K562 (cell line): ENCODE data around the gene SUPT7L.

ENCODE experiments used
- BRF2 ChIP-seq: IDR thresholded peaks from 3 replicates; pipeline ENCODE4 v1.6.1; 2011; ENCODE audit warnings: borderline replicate concordance, mild to moderate bottlenecking; ENCODE audit not compliant: insufficient read length, insufficient read depth
- EP300 ChIP-seq: IDR thresholded peaks from 2 replicates; pipeline ENCODE4 v1.6.1; 2012; ENCODE audit warnings: low read length, improper control_type of control experiment
- EZH2 ChIP-seq: IDR thresholded peaks from 2 replicates; pipeline ENCODE4 v1.6.1; 2012; ENCODE audit warnings: low read depth, mild to moderate bottlenecking, inconsistent platforms, low read length, borderline replicate concordance
- FOSL1 ChIP-seq: fragments of 200-800 bp; sonication (Bioruptor generic); conservative IDR thresholded peaks from 2 replicates; pipeline ENCODE4 v1.6.1; 2016; ENCODE audit warnings: missing genetic modification characterization, missing compliant biosample characterization
- KAT8 ChIP-seq: fragments of 450-650 bp; IDR thresholded peaks from 2 replicates; pipeline ENCODE4 v1.6.1; 2016; ENCODE audit warnings: low read depth, mild to moderate bottlenecking
- NR3C1 ChIP-seq: sonication (generic); formaldehyde crosslinking; IDR thresholded peaks from 2 replicates; pipeline ENCODE4 v1.8.1; 2022; ENCODE audit warnings: missing genetic modification reagents
- POLR2A ChIP-seq: fragments of 450-650 bp; conservative IDR thresholded peaks from 2 replicates; pipeline ENCODE4 v1.6.1; 2016
- SMC3 ChIP-seq: conservative IDR thresholded peaks from 2 replicates; pipeline ENCODE4 v1.6.1; 2011; ENCODE audit warnings: low read depth, low read length, improper control_type of control experiment; ENCODE audit not compliant: insufficient read depth
- YY1 ChIP-seq, 3 experiments: IDR thresholded peaks; 2 replicates each; pipeline ENCODE4 v1.6.1; 2011; ENCODE audit warnings: low read length in 2 of 3, mild to moderate bottlenecking in 2 of 3, moderate library complexity in 2 of 3, borderline replicate concordance in 1 of 3, control low read depth in 1 of 3, low read depth in 1 of 3; ENCODE audit not compliant: insufficient read depth in 3 of 3, insufficient replicate concordance in 2 of 3, control insufficient read depth in 1 of 3, insufficient read length in 1 of 3; ENCODE audit errors: extremely low read depth in 1 of 3
- TF ChIP-seq, protein P1 (sequence below): conservative IDR thresholded peaks from 2 replicates; pipeline ENCODE4 v1.6.1; 2011; ENCODE audit warnings: low read depth, mild to moderate bottlenecking, low read length; ENCODE audit not compliant: control insufficient read depth
- TF ChIP-seq, protein P2 (sequence below), 3 experiments: IDR thresholded peaks in 2 of 3; conservative IDR thresholded peaks in 1 of 3; 2 replicates each; pipeline ENCODE4 v1.5.1; 2011 to 2012; ENCODE audit warnings: low read length in 3 of 3, mild to moderate bottlenecking in 3 of 3, control low read depth in 2 of 3, improper control_type of control experiment in 1 of 3, inconsistent platforms in 1 of 3, low read depth in 1 of 3, mixed read lengths in 1 of 3, moderate library complexity in 1 of 3; ENCODE audit not compliant: insufficient read depth in 2 of 3
- TF ChIP-seq, protein P3 (sequence below), 2 experiments: fragments of 450-650 bp; IDR thresholded peaks; 2 replicates each; pipeline ENCODE4 v1.6.1; 2016; ENCODE audit warnings: mild to moderate bottlenecking in 2 of 2, borderline replicate concordance in 1 of 2, low read depth in 1 of 2, moderate library complexity in 1 of 2
- TF ChIP-seq, protein P4 (sequence below), 2 experiments: fragments of 450-650 bp; IDR thresholded peaks; 2 replicates each; pipeline ENCODE4 v1.6.1; 2016

DNA sequence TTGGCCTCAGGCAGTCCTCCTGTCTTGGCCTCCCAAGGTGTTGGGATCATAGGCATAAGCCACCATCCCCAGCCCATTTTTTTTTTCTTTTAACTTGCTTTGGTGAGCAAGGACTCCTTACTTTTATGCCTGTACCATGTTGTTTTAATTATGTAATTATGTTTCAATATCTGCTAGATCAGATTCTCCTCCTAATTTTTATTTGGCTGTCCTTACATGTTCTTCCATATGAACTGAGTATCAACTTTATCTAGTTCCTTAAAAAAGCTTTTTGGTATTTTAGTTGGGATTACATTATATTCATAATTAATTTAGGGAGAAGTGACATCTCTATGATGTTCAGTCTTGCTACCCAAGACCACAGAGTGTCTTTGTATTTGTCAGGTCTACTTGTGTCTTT is 18.2 kb downstream of the SUPT7L start:
- TF ChIP-seq, protein P1, sequence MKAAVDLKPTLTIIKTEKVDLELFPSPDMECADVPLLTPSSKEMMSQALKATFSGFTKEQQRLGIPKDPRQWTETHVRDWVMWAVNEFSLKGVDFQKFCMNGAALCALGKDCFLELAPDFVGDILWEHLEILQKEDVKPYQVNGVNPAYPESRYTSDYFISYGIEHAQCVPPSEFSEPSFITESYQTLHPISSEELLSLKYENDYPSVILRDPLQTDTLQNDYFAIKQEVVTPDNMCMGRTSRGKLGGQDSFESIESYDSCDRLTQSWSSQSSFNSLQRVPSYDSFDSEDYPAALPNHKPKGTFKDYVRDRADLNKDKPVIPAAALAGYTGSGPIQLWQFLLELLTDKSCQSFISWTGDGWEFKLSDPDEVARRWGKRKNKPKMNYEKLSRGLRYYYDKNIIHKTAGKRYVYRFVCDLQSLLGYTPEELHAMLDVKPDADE, result no peak
- TF ChIP-seq EZH2 (no peak), EP300 (no peak), POLR2A (no peak), SMC3 (no peak), FOSL1 (tag) (no peak), YY1 (IDR thresholded peaks at IDR 0.05; ENCODE audit: borderline replicate concordance in 1 of 3, control insufficient read depth in 1 of 3, extremely low read depth in 1 of 3, insufficient read depth in 3 of 3, insufficient read length in 1 of 3, insufficient replicate concordance in 2 of 3, low read depth in 1 of 3, low read length in 2 of 3) (no peak), KAT8 (no peak), NR3C1 (CRISPR knock-in tag) (no peak), BRF2 (no peak)
- TF ChIP-seq, protein P2, sequence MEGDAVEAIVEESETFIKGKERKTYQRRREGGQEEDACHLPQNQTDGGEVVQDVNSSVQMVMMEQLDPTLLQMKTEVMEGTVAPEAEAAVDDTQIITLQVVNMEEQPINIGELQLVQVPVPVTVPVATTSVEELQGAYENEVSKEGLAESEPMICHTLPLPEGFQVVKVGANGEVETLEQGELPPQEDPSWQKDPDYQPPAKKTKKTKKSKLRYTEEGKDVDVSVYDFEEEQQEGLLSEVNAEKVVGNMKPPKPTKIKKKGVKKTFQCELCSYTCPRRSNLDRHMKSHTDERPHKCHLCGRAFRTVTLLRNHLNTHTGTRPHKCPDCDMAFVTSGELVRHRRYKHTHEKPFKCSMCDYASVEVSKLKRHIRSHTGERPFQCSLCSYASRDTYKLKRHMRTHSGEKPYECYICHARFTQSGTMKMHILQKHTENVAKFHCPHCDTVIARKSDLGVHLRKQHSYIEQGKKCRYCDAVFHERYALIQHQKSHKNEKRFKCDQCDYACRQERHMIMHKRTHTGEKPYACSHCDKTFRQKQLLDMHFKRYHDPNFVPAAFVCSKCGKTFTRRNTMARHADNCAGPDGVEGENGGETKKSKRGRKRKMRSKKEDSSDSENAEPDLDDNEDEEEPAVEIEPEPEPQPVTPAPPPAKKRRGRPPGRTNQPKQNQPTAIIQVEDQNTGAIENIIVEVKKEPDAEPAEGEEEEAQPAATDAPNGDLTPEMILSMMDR (IDR thresholded peaks at IDR 0.05 in 2 of 3, conservative IDR thresholded peaks at IDR 0.05 in 1 of 3; ENCODE audit: insufficient read depth in 2 of 3, low read depth in 1 of 3, low read length in 3 of 3), result no peak
- TF ChIP-seq, protein P3, sequence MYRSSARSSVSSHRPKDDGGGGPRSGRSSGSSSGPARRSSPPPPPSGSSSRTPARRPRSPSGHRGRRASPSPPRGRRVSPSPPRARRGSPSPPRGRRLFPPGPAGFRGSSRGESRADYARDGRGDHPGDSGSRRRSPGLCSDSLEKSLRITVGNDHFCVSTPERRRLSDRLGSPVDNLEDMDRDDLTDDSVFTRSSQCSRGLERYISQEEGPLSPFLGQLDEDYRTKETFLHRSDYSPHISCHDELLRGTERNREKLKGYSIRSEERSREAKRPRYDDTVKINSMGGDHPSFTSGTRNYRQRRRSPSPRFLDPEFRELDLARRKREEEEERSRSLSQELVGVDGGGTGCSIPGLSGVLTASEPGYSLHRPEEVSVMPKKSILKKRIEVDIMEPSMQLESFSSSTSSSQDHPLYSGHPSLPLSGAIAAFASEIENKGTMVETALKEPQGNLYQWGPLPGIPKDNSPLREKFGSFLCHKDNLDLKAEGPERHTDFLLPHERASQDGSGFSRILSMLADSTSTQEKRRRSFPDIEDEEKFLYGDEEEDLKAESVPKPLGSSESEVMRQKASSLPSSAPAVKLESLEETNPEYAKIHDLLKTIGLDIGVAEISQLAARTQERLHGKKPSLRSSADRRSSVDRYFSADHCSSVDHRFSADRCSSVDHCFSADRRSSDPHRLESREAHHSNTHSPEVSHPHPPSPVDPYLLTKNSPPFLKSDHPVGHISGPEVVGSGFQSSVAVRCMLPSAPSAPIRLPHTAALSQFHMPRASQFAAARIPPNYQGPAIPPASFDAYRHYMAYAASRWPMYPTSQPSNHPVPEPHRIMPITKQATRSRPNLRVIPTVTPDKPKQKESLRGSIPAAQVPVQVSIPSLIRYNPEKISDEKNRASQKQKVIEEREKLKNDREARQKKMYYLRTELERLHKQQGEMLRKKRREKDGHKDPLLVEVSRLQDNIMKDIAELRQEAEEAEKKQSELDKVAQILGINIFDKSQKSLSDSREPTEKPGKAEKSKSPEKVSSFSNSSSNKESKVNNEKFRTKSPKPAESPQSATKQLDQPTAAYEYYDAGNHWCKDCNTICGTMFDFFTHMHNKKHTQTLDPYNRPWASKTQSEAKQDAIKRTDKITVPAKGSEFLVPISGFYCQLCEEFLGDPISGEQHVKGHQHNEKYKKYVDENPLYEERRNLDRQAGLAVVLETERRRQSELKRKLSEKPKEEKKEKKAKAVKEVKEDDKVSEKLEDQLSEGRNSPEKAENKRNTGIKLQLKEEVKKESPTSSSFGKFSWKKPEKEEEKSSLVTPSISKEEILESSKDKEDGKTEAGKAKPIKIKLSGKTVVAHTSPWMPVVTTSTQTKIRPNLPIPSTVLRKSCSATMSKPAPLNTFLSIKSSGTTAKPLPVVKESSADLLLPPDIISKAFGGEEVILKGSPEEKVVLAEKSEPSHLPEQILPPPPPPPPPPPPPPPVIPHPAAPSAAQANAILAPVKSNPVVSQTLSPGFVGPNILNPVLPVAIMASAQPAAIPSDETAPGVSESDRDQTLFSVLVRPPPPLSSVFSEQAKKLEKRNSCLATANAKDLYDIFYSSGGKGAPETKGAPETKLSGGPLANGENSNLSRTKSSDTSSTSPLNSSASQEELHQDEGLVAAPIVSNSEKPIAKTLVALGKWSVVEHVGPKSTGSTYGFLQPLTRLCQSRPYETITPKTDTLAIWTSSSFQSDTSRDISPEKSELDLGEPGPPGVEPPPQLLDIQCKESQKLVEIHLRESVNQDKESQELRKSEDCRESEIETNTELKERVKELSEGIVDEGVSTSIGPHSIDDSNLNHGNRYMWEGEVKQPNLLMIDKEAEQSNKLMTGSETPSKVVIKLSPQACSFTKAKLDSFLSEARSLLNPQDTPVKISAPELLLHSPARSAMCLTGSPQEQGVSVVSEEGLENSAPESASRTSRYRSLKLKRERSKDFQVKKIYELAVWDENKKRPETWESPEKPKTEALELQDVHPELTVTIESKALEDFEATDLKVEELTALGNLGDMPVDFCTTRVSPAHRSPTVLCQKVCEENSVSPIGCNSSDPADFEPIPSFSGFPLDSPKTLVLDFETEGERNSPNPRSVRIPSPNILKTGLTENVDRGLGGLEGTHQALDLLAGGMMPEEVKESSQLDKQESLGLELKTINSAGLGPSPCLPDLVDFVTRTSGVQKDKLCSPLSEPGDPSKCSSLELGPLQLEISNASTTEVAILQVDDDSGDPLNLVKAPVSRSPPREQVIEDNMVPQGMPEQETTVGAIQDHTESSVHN (IDR thresholded peaks at IDR 0.05; ENCODE audit: borderline replicate concordance in 1 of 2, low read depth in 1 of 2), result no peak
- TF ChIP-seq, protein P4, sequence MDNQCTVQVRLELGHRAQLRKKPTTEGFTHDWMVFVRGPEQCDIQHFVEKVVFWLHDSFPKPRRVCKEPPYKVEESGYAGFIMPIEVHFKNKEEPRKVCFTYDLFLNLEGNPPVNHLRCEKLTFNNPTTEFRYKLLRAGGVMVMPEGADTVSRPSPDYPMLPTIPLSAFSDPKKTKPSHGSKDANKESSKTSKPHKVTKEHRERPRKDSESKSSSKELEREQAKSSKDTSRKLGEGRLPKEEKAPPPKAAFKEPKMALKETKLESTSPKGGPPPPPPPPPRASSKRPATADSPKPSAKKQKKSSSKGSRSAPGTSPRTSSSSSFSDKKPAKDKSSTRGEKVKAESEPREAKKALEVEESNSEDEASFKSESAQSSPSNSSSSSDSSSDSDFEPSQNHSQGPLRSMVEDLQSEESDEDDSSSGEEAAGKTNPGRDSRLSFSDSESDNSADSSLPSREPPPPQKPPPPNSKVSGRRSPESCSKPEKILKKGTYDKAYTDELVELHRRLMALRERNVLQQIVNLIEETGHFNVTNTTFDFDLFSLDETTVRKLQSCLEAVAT (IDR thresholded peaks at IDR 0.05), result no peak
